ENCODE measurements around the gene AP4B1.
A peak's percentile ranks its signal among the peaks of the same experiment; 100 is the strongest.

The AP4B1 gene

DNA sequence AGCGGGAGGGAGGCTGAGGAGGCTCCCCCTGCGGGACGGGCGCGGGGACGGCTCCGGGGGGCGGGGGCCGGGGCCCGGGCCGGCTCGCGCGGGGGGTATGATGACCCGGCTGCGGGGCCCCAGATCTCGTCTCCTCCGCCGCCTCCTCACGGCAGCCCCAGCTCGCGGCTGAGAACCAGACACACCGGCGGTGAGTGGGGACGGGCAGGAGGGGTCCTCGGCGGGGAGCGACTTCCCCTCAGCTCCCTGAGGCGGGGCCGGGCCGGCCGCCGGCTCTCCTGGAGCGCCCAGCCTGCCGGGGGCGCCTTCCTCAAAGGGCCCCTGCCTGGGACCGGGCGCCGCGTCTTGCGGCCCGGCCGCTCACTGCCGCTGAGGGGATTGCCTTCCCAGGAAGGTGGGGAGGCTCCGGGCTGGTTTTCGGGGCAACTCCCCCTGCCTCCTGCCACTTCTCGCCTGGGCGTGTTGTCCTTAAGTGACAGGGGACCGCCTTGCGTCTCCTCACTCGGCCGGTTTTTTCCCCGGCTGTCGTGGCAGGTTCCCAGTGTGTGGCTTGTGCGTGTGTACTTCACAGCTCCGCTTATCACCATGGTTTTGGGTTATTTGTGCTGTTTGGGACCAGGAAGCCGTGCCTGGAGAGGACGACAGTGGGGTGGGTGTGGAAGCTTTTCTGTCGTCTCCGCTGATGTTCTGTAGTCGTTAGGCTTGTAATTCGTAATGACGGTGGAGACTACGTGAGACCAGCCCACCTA, 25.3 kb upstream of the AP4B1 start:
- DNase-seq, result peak; percentile 52

- DNase-seq, result peak; percentile 89
These were observed 24.5 kb upstream of the AP4B1 start, which contains the start of gene HIPK1 for GRCh38 chr1:113928941-113929749. Gene HIPK1 (plus strand): TSS chr1:113929324.

DNA sequence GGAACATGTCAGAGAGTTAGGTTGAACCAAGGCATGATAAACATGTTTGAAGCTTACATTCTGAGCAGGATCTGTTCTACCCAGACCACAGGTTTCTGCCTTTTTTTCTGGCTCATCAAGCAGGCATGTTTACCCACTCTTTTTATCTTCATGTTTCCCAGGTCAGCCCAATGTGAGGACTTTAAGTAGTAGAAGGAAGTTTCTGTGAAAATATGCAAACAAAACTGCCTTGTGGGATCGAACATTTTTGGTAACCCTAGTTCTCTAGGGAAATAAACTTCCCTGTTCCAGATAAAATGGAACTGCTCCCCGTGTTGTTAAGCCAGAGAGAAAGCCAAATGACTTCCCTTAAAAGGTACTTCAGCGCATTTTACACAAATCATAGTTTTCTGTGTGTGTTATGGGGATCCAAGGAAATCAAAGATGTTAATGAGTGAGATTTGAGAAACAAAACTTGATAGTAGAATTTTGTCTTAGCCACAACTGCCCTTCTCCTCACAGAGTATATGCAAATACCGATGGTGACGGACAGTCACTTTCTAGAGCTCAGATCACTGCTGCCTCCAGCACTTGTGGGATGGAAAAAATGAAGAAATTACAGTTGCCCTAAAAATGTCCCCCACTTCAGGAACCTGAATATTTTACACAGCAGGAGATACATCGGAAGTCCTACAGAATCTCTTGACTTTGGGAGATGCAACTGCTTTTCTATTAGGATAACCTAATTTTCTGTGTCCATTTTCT, 23.8 kb upstream of the AP4B1 start:
- DNase-seq, result no peak

DNA sequence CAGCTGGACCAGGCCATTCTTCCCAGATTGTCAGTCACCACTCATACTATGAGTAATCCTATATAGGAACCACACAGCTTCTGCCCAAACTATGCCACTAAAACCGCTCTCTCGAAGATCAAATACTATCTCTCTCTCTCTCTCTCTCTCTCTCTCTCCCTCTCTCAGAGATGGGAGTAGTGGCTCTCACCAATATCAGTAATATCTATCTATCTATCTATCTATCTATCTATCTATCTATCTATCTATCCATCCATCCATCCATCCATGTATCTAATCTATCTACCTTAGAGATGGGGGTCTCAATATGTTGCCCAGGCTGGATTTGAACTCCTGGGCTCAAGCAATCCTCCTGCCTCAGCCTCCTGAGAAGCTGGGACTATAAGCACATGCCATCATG, 19.9 kb upstream of the AP4B1 start:
- no peak for DNase-seq

GRCh38 chr1:113922957-113923356, 18.4 kb upstream of the AP4B1 start:
- no peak for DNase-seq

DNA sequence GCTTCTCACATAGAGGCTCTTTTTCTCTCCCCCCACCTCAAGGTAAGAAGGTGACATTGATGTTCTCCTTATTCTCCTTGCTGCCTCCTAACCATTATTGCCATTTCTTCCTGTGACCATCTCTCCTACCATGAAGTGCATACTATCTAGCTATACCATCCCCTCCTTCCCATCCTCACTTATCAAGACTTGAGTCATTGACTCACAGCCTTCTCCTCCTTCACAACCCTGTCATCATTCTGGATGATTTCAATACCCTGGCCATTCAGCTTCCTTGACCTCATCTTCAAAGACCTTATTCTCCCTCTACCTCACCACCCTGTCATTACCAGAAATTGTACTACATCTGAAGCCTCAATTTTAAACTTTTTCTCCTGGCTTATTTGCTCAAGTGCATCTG, 13.6 kb upstream of the AP4B1 start:
- no peak for DNase-seq

DNA sequence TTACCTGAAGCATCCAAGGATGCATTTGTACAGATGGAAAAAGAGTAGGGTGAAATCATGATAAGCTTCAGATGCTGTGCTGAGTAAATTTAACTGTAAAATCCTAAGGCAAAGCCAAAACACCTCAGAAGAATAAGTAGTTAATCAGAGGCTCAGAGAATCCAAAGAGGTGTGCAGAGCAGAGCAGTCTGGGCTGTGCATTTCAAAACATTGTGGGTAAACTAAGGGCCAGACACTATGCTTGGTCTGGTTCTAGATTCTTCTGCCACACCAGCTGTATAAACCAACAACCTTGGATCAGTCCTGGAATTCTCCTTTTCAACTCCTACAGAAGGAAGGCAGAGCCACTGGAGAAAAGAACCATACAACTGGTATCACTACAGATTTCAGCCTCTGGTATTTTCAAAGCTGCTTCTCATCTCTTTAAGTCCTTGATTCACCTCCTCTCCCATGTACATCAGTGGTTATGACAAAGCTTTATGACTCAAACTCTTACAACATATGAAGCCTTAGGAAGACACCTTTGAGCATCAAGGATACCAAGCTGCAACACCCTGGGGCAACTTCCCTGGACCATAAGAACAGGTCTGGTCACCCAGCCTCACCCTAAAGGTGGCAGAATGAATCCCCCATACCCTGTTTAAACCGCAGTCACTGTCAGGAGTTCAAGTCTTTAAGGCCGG, 12.9 kb upstream of the AP4B1 start:
- no peak for DNase-seq

DNA sequence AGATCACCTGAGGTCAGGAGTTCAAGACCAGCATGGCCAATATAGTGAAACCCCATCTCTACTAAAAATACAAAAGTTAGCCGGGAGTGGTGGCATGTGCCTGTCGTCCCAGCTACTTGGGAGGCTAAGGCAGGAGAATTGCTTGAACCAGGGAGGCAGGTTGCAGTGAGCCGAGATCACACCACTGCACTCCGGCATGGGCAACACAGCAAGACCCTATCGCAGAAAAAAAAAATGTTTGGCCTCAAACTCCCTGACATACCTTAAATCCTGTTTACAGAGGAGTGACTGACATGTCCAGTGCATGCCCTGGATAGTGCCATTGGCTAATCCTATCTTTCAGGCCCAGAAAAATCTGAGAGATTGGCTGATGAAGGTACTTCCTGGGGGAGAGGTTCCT, 12.4 kb upstream of the AP4B1 start:
- DNase-seq, result no peak

DNA sequence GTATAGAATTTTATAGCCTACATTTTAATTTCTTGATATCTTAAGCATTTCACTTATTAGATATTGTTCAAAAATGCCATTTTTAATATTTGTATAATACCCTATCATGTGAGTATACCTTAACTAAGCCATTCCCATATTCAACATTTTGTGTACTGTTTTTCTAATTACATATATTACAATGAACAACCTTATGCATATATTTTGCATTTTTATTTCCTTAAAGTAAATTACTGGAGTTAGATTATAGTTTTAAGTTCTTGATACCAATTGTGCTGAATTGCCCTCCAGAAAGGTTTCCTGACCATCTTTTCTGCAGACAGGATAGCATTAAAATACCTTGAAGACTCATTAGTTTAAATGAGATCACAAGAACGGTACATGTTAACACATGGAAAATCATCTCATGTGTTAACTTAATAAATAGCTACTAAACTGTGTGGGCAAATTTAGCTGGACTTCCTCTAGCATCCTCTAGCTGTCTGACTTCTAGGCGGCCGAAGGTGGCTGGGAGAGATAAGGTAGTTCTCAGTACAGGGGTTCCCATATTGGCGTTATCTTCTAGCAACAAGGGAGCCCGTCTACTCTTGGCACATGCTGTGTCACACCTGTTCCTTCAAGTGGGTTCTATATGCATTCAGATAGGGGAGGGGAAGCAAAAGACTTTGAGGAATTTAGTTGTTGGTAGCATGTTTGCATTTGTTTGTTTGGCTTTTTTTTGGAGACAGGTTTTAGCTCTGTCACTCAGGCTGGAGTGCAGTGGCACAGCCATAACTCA, 9.5 kb upstream of the AP4B1 start:
- DNase-seq, result no peak

GRCh38 chr1:113913312-113913668, 8.7 kb upstream of the AP4B1 start:
- DNase-seq, result no peak

DNA sequence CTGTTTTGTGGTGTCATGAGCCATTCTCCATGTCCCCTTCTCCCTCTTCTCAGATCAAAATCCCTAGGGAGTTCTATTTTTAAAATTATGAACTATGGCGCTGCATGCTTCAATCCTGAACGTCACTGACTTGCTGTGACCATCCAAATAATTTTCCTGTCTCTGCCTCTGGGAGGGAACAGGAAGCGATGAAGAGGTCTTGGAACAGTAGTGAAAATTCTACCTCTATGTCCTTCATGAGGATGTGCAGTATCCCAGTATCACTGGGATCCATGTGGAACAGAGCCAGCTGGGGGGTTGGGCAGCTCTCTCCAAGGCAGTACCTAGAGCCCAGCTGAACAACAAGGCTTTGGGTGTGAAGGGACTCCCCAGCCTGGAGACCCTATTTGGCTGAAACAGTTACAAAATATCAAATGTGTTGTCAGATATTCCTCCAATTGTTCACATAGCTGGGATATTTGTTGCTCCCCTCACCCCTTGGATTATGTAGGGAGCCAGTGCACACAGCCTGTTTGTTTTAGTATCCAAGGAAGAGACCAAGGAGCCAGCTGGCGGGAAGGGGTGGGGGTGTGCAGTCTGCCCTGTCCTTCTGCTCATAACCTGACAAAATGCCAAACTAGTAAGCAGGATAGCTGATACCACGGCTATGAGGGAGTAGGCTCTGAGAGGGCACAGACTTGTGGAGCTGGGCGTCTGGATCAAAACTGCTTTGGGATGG, 8.2 kb upstream of the AP4B1 start:
- no peak for DNase-seq

GRCh38 chr1:113905435-113905861, 849 bp upstream of the AP4B1 start:
- no peak for DNase-seq

- peak; percentile 45 for DNase-seq
These were observed 316 bp downstream of the AP4B1 start for GRCh38 chr1:113904293-113904673.

DNA sequence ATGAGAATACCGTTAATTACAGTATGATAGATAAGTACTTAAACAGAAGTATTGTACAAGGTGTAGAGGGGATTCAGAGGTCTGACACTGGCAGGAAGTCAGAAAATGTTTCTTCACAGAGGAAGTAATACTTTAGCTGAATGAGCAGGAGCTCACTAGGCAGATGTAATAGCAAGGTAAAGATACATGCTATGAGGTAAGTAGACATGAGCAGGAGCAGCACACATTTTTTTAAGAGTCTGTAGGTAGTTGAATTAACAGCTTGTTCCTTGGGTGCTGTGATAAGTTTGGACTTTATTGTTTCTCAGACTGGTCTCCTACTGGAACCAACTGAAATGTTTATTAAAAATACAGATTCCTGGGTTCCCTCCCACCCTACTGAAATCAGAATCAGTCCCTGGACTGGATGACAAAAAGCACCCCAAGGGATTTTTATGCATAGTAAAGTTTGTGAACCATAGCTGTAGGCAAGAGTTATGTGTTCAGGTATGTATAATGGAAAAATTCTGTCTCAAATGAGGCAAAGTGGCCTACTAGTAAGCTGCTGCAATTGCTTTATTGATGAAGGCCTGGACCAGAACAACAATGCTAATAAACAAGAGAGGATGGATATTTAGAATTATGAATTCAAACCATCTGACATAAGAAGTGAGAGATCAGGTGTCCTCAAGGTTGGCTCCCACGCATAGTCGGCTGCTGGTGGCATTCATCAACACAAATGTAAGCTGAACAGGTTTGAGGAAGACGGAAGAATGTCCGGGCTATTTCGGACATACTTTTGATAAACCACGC, 902 bp downstream of the AP4B1 start:
- DNase-seq, result no peak

DNA sequence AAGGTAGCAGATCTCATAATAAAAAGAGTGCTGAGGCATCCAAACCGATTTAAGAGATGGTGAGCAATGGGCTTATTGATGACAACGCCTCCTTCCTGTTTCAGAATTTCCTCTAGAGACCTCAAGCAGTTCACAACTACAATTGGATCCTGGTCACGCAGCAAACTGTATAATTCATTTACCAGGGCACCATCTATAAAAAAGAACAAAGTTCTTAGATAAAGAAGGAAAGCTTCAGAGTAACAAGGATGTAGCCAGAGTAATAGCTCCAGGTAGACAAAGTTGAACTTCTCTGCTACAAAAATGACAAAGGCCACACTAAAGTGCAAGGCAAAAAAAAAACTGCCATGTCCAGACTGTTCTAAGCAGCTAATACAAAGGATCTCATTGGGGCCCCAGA, 3.4 kb downstream of the AP4B1 start:
- DNase-seq, result no peak

DNA sequence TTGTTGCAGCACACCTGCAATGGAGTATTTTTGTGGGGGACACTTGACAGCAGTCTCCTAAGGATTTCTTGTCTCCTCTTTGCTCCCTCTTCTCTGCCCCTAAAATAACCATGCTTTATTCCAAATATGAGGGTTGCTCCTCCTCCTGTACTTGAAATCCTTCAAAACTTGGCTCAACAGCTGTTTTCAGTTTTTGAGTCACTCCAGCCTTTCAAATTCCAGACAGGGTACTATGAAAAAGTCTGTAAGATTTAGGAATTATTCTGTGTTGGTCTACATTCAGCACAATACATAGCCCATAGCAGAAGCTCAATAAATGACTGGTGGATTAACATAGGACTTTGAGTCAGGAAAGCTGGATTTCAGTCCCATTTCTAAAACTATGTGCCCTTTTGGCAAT, 5.5 kb downstream of the AP4B1 start:
- DNase-seq, result no peak

GRCh38 chr1:113898241-113898814, 6.3 kb downstream of the AP4B1 start:
- no peak for DNase-seq

GRCh38 chr1:113895961-113896360, 8.6 kb downstream of the AP4B1 start:
- DNase-seq, result no peak

GRCh38 chr1:113895098-113895497, 9.5 kb downstream of the AP4B1 start:
- DNase-seq, result no peak

DNA sequence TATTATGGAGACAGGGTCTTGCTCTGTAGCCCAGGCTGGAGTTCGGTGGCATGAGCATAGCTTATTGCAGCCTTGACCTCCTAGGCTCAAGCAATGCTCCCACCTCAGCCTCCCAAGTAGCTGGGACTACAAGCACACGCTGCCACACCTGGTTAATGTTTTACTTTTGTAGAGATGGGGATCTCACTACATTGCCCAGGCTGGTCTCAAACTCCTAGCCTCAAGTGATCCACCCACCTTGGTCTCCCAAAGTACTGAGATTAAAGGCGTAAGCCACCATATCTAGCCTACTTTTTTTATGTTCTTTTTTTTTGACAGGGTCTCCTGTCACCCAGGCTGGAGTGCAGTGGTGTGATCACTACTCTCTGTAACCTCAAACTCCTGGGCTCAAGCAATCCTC, 11.3 kb downstream of the AP4B1 start:
- DNase-seq, result no peak

Measured in activated CD4-positive, alpha-beta T cell treated with anti-CD3 and anti-CD28 coated beads for 1 hour (primary cell).